ENCODE data around the gene TMEM255A. TPM values are rescaled to one million over a fixed set of nuclear protein-coding genes. Genes with fewer than 3 reads are reported as not detected.

Gene TMEM255A
- total RNA-seq, 1 experiment from 2014 or later = 0.31 TPM

DNA sequence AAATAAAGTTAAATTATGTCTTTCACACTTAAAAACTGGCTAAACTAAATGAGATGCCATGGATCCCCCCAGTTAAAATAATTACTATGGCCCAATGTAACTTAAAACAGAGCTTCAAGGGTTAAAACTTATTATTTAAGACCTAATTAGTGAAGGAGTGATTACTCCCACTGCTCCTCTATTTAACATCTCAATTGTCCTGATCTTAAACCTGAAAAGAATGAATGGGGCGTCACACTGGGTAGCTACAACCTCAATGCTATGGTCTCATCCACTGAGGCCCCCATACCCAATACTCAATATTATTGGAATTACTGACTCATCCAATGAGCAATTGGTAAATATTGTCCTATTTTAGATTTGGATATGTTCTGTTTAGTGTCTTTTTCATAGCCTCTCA, 21.1 kb upstream of the TMEM255A start:
- no peaks in the 10 kb centered on the region for H3K36me3 ChIP-seq (ENCODE audit: control insufficient read depth, insufficient read depth, low read length)
- intact Hi-C loops (cut with micrococcal nuclease; ENCODE audit: unreplicated experiment) = no loop called here
- ChIA-PET CTCF (no interaction called here), POLR2A (no interaction called here)
- no peak overlapping the region for H3K27ac ChIP-seq (ENCODE audit: low read length)
- H3K27me3 ChIP-seq (ENCODE audit: control insufficient read depth, insufficient read depth, low read length) = no peaks in the 10 kb centered on the region
- TF ChIP-seq, protein P1, sequence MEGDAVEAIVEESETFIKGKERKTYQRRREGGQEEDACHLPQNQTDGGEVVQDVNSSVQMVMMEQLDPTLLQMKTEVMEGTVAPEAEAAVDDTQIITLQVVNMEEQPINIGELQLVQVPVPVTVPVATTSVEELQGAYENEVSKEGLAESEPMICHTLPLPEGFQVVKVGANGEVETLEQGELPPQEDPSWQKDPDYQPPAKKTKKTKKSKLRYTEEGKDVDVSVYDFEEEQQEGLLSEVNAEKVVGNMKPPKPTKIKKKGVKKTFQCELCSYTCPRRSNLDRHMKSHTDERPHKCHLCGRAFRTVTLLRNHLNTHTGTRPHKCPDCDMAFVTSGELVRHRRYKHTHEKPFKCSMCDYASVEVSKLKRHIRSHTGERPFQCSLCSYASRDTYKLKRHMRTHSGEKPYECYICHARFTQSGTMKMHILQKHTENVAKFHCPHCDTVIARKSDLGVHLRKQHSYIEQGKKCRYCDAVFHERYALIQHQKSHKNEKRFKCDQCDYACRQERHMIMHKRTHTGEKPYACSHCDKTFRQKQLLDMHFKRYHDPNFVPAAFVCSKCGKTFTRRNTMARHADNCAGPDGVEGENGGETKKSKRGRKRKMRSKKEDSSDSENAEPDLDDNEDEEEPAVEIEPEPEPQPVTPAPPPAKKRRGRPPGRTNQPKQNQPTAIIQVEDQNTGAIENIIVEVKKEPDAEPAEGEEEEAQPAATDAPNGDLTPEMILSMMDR (IDR thresholded peaks at IDR 0.05) = no peak
- TF ChIP-seq SIN3A (IDR thresholded peaks at IDR 0.05; ENCODE audit: borderline replicate concordance, insufficient read depth, low read depth, low read length) = no peak
- TF ChIP-seq, protein P2, sequence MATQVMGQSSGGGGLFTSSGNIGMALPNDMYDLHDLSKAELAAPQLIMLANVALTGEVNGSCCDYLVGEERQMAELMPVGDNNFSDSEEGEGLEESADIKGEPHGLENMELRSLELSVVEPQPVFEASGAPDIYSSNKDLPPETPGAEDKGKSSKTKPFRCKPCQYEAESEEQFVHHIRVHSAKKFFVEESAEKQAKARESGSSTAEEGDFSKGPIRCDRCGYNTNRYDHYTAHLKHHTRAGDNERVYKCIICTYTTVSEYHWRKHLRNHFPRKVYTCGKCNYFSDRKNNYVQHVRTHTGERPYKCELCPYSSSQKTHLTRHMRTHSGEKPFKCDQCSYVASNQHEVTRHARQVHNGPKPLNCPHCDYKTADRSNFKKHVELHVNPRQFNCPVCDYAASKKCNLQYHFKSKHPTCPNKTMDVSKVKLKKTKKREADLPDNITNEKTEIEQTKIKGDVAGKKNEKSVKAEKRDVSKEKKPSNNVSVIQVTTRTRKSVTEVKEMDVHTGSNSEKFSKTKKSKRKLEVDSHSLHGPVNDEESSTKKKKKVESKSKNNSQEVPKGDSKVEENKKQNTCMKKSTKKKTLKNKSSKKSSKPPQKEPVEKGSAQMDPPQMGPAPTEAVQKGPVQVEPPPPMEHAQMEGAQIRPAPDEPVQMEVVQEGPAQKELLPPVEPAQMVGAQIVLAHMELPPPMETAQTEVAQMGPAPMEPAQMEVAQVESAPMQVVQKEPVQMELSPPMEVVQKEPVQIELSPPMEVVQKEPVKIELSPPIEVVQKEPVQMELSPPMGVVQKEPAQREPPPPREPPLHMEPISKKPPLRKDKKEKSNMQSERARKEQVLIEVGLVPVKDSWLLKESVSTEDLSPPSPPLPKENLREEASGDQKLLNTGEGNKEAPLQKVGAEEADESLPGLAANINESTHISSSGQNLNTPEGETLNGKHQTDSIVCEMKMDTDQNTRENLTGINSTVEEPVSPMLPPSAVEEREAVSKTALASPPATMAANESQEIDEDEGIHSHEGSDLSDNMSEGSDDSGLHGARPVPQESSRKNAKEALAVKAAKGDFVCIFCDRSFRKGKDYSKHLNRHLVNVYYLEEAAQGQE (IDR thresholded peaks at IDR 0.05; ENCODE audit: insufficient read depth in 1 of 2, low read depth in 2 of 2, low read length in 1 of 2) = no peak
- no peak for TF ChIP-seq TCF7L2 (IDR thresholded peaks at IDR 0.05; ENCODE audit: low read depth, low read length)
- H3K4me1 ChIP-seq (ENCODE audit: control insufficient read depth, insufficient read depth, low read length) = no peaks in the 10 kb centered on the region
- H3K4me3 ChIP-seq (ENCODE audit: low read depth in 2 of 2, low read length in 2 of 2) = no peak overlapping the region
- in situ Hi-C loops (cut with HindIII; ENCODE audit: low pct_unique_long_range_greater_than_20kb, low sequenced_read_pairs) = no loop called here
- no TSS peak for BruUV-seq (replicated peaks)
- ATAC-seq = no peak
- no peaks in the 10 kb centered on the region for H3K9me3 ChIP-seq (ENCODE audit: control insufficient read depth, insufficient read depth, low read depth, low read length)
- no peak for DNase-seq (ENCODE audit: low read depth, low spot score)

DNA sequence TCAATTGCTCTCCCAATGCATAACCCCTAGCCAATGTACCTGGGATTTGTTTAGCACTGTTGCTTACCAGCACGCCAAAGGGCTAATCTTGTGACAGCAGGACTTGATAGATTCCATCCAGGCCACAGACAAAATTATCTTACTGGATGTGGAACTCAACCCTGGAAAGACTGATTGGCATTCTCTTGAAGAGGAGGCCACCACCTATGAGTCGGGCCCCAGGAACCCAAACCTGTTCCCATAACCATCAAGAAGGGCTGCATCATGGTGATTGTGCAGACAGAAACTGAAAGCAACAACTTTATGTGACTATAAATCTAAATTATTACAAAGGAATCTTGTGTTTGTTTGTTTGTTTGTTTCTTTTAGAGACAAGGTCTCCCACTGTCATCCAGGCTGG, 19.9 kb upstream of the TMEM255A start:
- BruUV-seq (replicated peaks) = no TSS peak
- intact Hi-C loops (cut with micrococcal nuclease; ENCODE audit: unreplicated experiment) (no loop called here), in situ Hi-C loops (cut with HindIII; ENCODE audit: low pct_unique_long_range_greater_than_20kb, low sequenced_read_pairs) (no loop called here)
- ChIA-PET POLR2A (no interaction called here), CTCF (interaction anchor here (0.6 kb wide), 1 partner anchor 22 kb away, joined by 4 read pairs; no protein-coding TSS in a partner anchor)
- Histone ChIP-seq H3K27ac (ENCODE audit: low read length) (no peak overlapping the region), H3K4me1 (ENCODE audit: control insufficient read depth, insufficient read depth, low read length) (no peaks in the 10 kb centered on the region), H3K9me3 (ENCODE audit: control insufficient read depth, insufficient read depth, low read depth, low read length) (no peaks in the 10 kb centered on the region), H3K27me3 (ENCODE audit: control insufficient read depth, insufficient read depth, low read length) (no peaks in the 10 kb centered on the region), H3K36me3 (ENCODE audit: control insufficient read depth, insufficient read depth, low read length) (no peaks in the 10 kb centered on the region), H3K4me3 (ENCODE audit: low read depth in 2 of 2, low read length in 2 of 2) (no peak overlapping the region)
- ATAC-seq (no peak), DNase-seq (ENCODE audit: low read depth, low spot score) (no peak)
- TF ChIP-seq TCF7L2 (IDR thresholded peaks at IDR 0.05; ENCODE audit: low read depth, low read length) (no peak), SIN3A (IDR thresholded peaks at IDR 0.05; ENCODE audit: borderline replicate concordance, insufficient read depth, low read depth, low read length) (no peak), POLR2AphosphoS5 (IDR thresholded peaks at IDR 0.05; ENCODE audit: low read depth, low read length) (no peak)
- TF ChIP-seq, protein P2 (IDR thresholded peaks at IDR 0.05; ENCODE audit: insufficient read depth in 1 of 2, low read depth in 2 of 2, low read length in 1 of 2) = no peak
- TF ChIP-seq, protein P1 (IDR thresholded peaks at IDR 0.05) = no peak

Measured in Panc1 (cell line).